ENCODE measurements around the gene CHSY1.
"Not testable (repeated sequence)": the region's sequence is repeated elsewhere in the genome, so short reads cannot be mapped to it uniquely, and the experiment has no call there.

Gene CHSY1

GRCh38 chr15:101244036-101244781, 7.6 kb downstream of the CHSY1 start:
- DNase-seq (ENCODE audit: low spot score): no peak

- no peak for DNase-seq (ENCODE audit: low spot score)
These were observed 8.4 kb downstream of the CHSY1 start for GRCh38 chr15:101243420-101243819.

- no peak for DNase-seq (ENCODE audit: low spot score)
These were observed 8.9 kb downstream of the CHSY1 start for GRCh38 chr15:101242999-101243336.

- no peak for DNase-seq (ENCODE audit: low spot score)
These were observed 9.5 kb downstream of the CHSY1 start for GRCh38 chr15:101242160-101242998.

- no peak for DNase-seq (ENCODE audit: low spot score)
These were observed 11.5 kb downstream of the CHSY1 start for GRCh38 chr15:101240358-101240757.

- no peak for DNase-seq (ENCODE audit: low spot score)
These were observed 12.1 kb downstream of the CHSY1 start for GRCh38 chr15:101239724-101240136.

GRCh38 chr15:101237251-101237650, 14.6 kb downstream of the CHSY1 start:
- no peak for DNase-seq (ENCODE audit: low spot score)

GRCh38 chr15:101233651-101234280, 18.1 kb downstream of the CHSY1 start:
- DNase-seq (ENCODE audit: low spot score): no peak

- DNase-seq (ENCODE audit: low spot score): no peak
These were observed 19.2 kb downstream of the CHSY1 start for GRCh38 chr15:101232677-101233076.

- DNase-seq (ENCODE audit: low spot score): no peak
These were observed 23.5 kb downstream of the CHSY1 start for GRCh38 chr15:101228313-101228712.

- DNase-seq (ENCODE audit: low spot score): no peak
These were observed 26.2 kb downstream of the CHSY1 start for GRCh38 chr15:101225658-101226057.

GRCh38 chr15:101221902-101222301, 29.9 kb downstream of the CHSY1 start:
- DNase-seq (ENCODE audit: low spot score): no peak

GRCh38 chr15:101220060-101220459, 31.8 kb downstream of the CHSY1 start:
- DNase-seq (ENCODE audit: low spot score): no peak

- no peak for DNase-seq (ENCODE audit: low spot score)
These were observed 32.4 kb downstream of the CHSY1 start for GRCh38 chr15:101219441-101219840.

GRCh38 chr15:101217446-101217845, 34.4 kb downstream of the CHSY1 start:
- DNase-seq (ENCODE audit: low spot score): no peak

GRCh38 chr15:101216100-101216499, 35.7 kb downstream of the CHSY1 start:
- no peak for DNase-seq (ENCODE audit: low spot score)

GRCh38 chr15:101215681-101216080, 36.2 kb downstream of the CHSY1 start:
- no peak for DNase-seq (ENCODE audit: low spot score)

- DNase-seq (ENCODE audit: low spot score): not testable (repeated sequence)
These were observed 37.3 kb downstream of the CHSY1 start for GRCh38 chr15:101214435-101215097.

GRCh38 chr15:101213570-101213969, 38.3 kb downstream of the CHSY1 start:
- no peak for DNase-seq (ENCODE audit: low spot score)

- no peak for DNase-seq (ENCODE audit: low spot score)
These were observed 38.7 kb downstream of the CHSY1 start for GRCh38 chr15:101213147-101213546.

GRCh38 chr15:101211897-101212296, 40.0 kb downstream of the CHSY1 start:
- no peak for DNase-seq (ENCODE audit: low spot score)

- DNase-seq (ENCODE audit: low spot score): no peak
These were observed 41.4 kb downstream of the CHSY1 start for GRCh38 chr15:101210466-101210865.
